Naive thymus-derived CD8-positive, alpha-beta T cell (primary cell): Measurements from ENCODE around the gene RBM7. TPM values are rescaled to one million over a fixed set of nuclear protein-coding genes. Genes with fewer than 3 reads are reported as not detected.

Experiments
- ATAC-seq, 2 donors: fragments of 150-1000 bp; cut with Tn5 transposase in 1 of 2; sonication (Bioruptor Pico), chemical (Tn5 transposase) in 1 of 2; 1 replicate in 1 of 2; 2 replicates in 1 of 2; pipeline ENCODE4 v1.10.0; 2021; ENCODE audit warnings: mild to moderate bottlenecking in 2 of 2, moderate library complexity in 2 of 2
- POLR2A ChIA-PET: fragments of 350-600 bp; sonication (Branson Sonifier 250); formaldehyde crosslinking; loops from one replicate; lab custom pipeline; 2021; ENCODE audit warnings: antibody characterized with exemption; lab: Charles Lee
- DNase-seq, 10 donors: peaks; one replicate each; pipeline versions ENCODE4 v3.0.0 to v3.0.0-alpha.2; 2020 to 2022
- H3K27ac Mint-ChIP-seq, 10 donors: one replicate each; pipeline ENCODE4 v1.8.0; 2020 to 2022; ENCODE audit warnings: mild to moderate bottlenecking in 10 of 10, mixed read lengths in 10 of 10, moderate library complexity in 4 of 10, inconsistent platforms in 1 of 10
- H3K27me3 Mint-ChIP-seq, 5 donors: one replicate each; pipeline ENCODE4 v1.8.0; 2021 to 2022; ENCODE audit warnings: mixed read lengths in 5 of 5
- H3K36me3 Mint-ChIP-seq, 3 donors: one replicate each; pipeline ENCODE4 v1.8.0; 2020 to 2022; ENCODE audit warnings: mixed read lengths in 3 of 3, mild to moderate bottlenecking in 2 of 3, inconsistent platforms in 1 of 3
- H3K4me1 Mint-ChIP-seq, 4 donors: one replicate each; pipeline ENCODE4 v1.8.0; 2021 to 2022; ENCODE audit warnings: mixed read lengths in 4 of 4
- H3K4me3 Mint-ChIP-seq, 10 donors: one replicate each; pipeline ENCODE4 v1.8.0; 2020 to 2022; ENCODE audit warnings: mild to moderate bottlenecking in 10 of 10, mixed read lengths in 10 of 10, moderate library complexity in 6 of 10, inconsistent platforms in 1 of 10
- H3K9me3 Mint-ChIP-seq, 9 donors: one replicate each; pipeline ENCODE4 v1.8.0; 2020 to 2022; ENCODE audit warnings: mixed read lengths in 9 of 9, mild to moderate bottlenecking in 3 of 9, inconsistent platforms in 1 of 9, moderate library complexity in 1 of 9
- polyA plus RNA-seq, 3 donors: library from polyadenylated mRNA; unstranded; fragments of 300-500 nt; fragmentation: Illumina TruSeq; gene quantifications; one replicate each; pipeline ENCODE4 v1.2.3, GENCODE V29; 2021
- total RNA-seq, 8 experiments: library from RNA in 2 of 8; stranded (reverse) in 2 of 8; gene quantifications; one replicate each; pipeline ENCODE4 v1.2.3 and lab custom pipeline; 2021 to 2026

RBM7 gene
- total and polyA plus RNA-seq, 5 experiments from 2014 or later = 13.8 to 46.4 (median 34.0) TPM

GRCh38 chr11:114377612-114378267, 22.7 kb upstream of the RBM7 start:
- no peaks in the 10 kb centered on the region for H3K36me3 Mint-ChIP-seq
- POLR2A ChIA-PET = no interaction called here
- no peak overlapping the region for H3K4me3 Mint-ChIP-seq
- H3K9me3 Mint-ChIP-seq = peaks cover 0 to 3% (median under 1%) of the 10 kb centered on the region in 9 donors
- DNase-seq (no peak), ATAC-seq (no peak)
- peaks cover 0 to 15% (median 10%) of the 10 kb centered on the region in 4 donors for H3K4me1 Mint-ChIP-seq
- no peak overlapping the region for H3K27ac Mint-ChIP-seq
- peaks cover 2 to 14% (median 9%) of the 10 kb centered on the region in 5 donors for H3K27me3 Mint-ChIP-seq

- ATAC-seq (no peak), DNase-seq (no peak)
- Mint-ChIP-seq H3K36me3 (peaks cover 0 to 7% (median 0%) of the 10 kb centered on the region in 3 donors), H3K4me1 (peaks cover 0 to 15% (median 10%) of the 10 kb centered on the region in 4 donors), H3K27me3 (peaks cover 5 to 14% (median 10%) of the 10 kb centered on the region in 5 donors), H3K4me3 (no peak overlapping the region), H3K9me3 (peaks cover 0 to 12% (median 4%) of the 10 kb centered on the region in 9 donors), H3K27ac (no peak overlapping the region)
- POLR2A ChIA-PET = no interaction called here
Observed at GRCh38 chr11:114379394-114380069, 20.9 kb upstream of the RBM7 start.

GRCh38 chr11:114382509-114382908, 18.0 kb upstream of the RBM7 start:
- Mint-ChIP-seq H3K27ac (no peak overlapping the region), H3K4me1 (peaks cover 0 to 15% (median 10%) of the 10 kb centered on the region in 4 donors), H3K4me3 (no peak overlapping the region), H3K9me3 (peaks cover 0 to 12% (median 4%) of the 10 kb centered on the region in 9 donors), H3K27me3 (peaks cover 2 to 15% (median 9%) of the 10 kb centered on the region in 5 donors), H3K36me3 (peaks cover 0 to 7% (median 0%) of the 10 kb centered on the region in 3 donors)
- DNase-seq = no peak
- POLR2A ChIA-PET = no interaction called here
- ATAC-seq = no peak

- Mint-ChIP-seq H3K4me1 (peaks cover 0 to 14% (median 10%) of the 10 kb centered on the region in 4 donors), H3K27me3 (peaks cover 0 to 17% (median 8%) of the 10 kb centered on the region in 5 donors), H3K9me3 (peaks cover 0 to 12% (median 4%) of the 10 kb centered on the region in 9 donors), H3K27ac (no peak overlapping the region), H3K36me3 (peaks cover 0 to 7% (median 0%) of the 10 kb centered on the region in 3 donors), H3K4me3 (no peak overlapping the region)
- DNase-seq (no peak), ATAC-seq (no peak)
- POLR2A ChIA-PET = no interaction called here
Observed at GRCh38 chr11:114384487-114384886, 16.0 kb upstream of the RBM7 start.

GRCh38 chr11:114386131-114386530, 14.3 kb upstream of the RBM7 start:
- Mint-ChIP-seq H3K27me3 (peaks cover 0 to 12% (median 8%) of the 10 kb centered on the region in 5 donors), H3K27ac (no peak overlapping the region), H3K36me3 (peaks cover 0 to 7% (median 0%) of the 10 kb centered on the region in 3 donors), H3K4me3 (no peak overlapping the region), H3K4me1 (no peaks in the 10 kb centered on the region), H3K9me3 (peaks cover 0 to 12% (median 4%) of the 10 kb centered on the region in 9 donors)
- POLR2A ChIA-PET = no interaction called here
- no peak for DNase-seq
- no peak for ATAC-seq

- Mint-ChIP-seq H3K4me1 (no peaks in the 10 kb centered on the region), H3K4me3 (no peak overlapping the region), H3K27me3 (peaks cover 0 to 12% (median 8%) of the 10 kb centered on the region in 5 donors), H3K36me3 (peaks cover 0 to 7% (median 0%) of the 10 kb centered on the region in 3 donors), H3K9me3 (peaks cover 0 to 12% (median 4%) of the 10 kb centered on the region in 9 donors), H3K27ac (no peak overlapping the region)
- ATAC-seq (no peak), DNase-seq (no peak)
- POLR2A ChIA-PET = no interaction called here
Observed at GRCh38 chr11:114386545-114386944, 13.9 kb upstream of the RBM7 start.

DNA sequence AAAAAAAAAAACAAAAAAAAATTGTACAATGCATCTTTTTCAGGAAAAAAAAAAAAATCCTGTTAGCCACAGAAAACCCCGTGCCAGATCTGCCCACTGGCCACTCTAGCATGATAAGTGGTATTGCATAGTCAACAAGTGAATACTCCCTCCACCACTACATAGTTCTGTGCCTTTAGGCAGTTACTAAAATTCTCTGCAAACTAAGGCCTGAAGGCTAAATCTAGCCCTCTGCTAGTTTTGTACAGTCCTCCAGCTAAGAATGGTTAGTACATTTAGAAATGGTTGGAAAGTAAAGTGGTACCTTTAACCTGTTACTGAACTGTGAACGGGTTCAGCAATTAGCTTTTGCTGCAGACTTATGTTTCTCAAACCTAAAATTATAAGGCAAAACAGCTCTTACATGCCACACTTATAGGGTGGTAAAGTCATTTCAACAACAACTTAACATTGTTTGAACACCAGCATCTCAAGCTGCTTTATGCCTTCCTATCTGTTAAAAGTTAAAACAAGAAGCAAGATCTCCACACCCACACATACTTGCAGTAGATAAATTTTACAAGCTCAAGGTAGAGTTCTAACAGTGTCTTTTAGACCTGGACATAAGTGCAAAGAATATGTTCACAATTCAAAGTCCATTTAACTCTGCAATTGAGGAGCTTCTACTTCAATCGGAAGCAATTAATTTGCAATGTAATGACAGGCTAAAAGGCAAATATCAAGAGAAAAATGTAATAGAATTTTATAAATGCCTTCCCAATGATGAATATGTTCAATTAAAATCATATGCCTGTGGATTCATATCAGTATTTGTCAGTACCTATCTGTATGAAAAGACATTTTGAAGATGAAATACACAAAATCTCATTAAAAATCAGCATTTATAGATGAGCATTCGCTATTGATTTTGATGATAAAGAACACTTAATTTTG, 7.5 kb upstream of the RBM7 start:
- H3K9me3 Mint-ChIP-seq = no peaks in the 10 kb centered on the region
- no peak for ATAC-seq
- H3K4me1 Mint-ChIP-seq = peaks cover 6 to 18% (median 8%) of the 10 kb centered on the region in 4 donors
- POLR2A ChIA-PET = interaction anchor here (1.1 kb wide), 1 partner anchor 8 kb away, joined by 3 read pairs; the partner anchor contains the start of genes C11orf71 and RBM7
- DNase-seq = no peak
- H3K36me3 Mint-ChIP-seq = no peaks in the 10 kb centered on the region
- H3K27me3 Mint-ChIP-seq = peaks cover 0 to 1% (median 0%) of the 10 kb centered on the region in 5 donors
- no peak overlapping the region for H3K27ac Mint-ChIP-seq
- H3K4me3 Mint-ChIP-seq = peak overlapping the region in 1 of 10 donors; percentile 19

DNA sequence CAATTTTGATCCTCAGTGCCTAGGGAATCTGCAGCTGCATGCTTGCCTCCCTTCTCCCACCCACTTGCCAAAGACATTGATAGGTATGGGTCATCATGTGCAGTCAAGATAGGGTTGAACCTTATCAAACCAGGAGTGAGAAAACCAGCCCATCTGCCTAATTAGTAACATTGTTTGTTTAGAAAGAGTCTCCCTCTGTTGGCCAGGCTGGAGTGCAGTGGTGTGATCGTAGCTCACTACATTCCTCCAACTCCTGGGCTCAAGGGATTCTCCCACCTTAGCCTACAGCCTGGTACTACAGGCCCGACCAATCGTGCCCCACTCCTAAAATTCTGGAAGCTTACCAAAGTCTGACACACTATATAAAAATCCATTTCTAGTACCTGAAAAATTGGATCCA, 4.7 kb upstream of the RBM7 start:
- H3K4me1 Mint-ChIP-seq = peaks cover 11 to 32% (median 30%) of the 10 kb centered on the region in 4 donors
- H3K27ac Mint-ChIP-seq = no peak overlapping the region
- no peaks in the 10 kb centered on the region for H3K27me3 Mint-ChIP-seq
- no peak overlapping the region for H3K4me3 Mint-ChIP-seq
- ATAC-seq = no peak
- no peaks in the 10 kb centered on the region for H3K36me3 Mint-ChIP-seq
- H3K9me3 Mint-ChIP-seq = no peaks in the 10 kb centered on the region
- no peak for DNase-seq
- POLR2A ChIA-PET = no interaction called here

GRCh38 chr11:114396916-114397315, 3.5 kb upstream of the RBM7 start:
- DNase-seq = no peak
- Mint-ChIP-seq H3K36me3 (peaks cover 0 to 1% (median 0%) of the 10 kb centered on the region in 3 donors), H3K4me1 (peaks cover 11 to 41% (median 33%) of the 10 kb centered on the region in 4 donors), H3K27me3 (no peaks in the 10 kb centered on the region), H3K9me3 (no peaks in the 10 kb centered on the region), H3K4me3 (no peak overlapping the region), H3K27ac (peak overlapping the region in 2 of 10 donors; percentile 24 to 51)
- POLR2A ChIA-PET = no interaction called here
- no peak for ATAC-seq

DNA sequence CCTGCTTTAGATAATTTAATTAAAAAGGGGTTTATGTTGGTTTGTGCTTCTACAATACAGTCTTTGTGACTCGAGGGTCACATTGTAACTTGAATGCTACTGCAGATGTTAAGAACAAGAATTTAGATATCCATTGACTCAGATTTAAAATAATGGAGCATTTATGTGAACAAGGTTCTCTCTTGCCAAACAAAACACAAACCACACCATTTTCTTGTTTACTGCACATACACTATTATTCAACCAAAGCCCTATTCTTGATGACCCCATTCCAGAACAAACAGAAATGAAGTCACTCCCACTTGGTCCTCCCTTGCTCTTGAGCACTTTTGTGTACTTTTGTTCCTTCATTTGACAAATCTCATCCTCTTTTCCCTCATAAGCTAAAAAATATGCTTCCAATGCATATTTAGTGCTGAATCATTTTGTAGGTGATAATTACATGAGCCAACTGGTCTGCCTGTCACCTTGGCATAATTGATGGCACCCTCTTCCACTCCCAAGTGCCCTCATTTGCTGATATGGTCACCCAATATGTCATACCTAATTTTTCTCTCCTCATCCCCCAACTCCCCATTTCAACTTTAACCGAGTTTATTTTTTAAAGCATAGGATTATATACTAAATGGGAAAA, 3.0 kb upstream of the RBM7 start:
- Mint-ChIP-seq H3K9me3 (no peaks in the 10 kb centered on the region), H3K27ac (peak overlapping the region in 1 of 10 donors; percentile 11), H3K36me3 (peaks cover 0 to 3% (median 0%) of the 10 kb centered on the region in 3 donors), H3K27me3 (no peaks in the 10 kb centered on the region), H3K4me1 (peaks cover 12 to 45% (median 37%) of the 10 kb centered on the region in 4 donors), H3K4me3 (peak overlapping the region in 1 of 10 donors; percentile 0)
- DNase-seq (no peak), ATAC-seq (no peak)
- POLR2A ChIA-PET = no interaction called here

DNA sequence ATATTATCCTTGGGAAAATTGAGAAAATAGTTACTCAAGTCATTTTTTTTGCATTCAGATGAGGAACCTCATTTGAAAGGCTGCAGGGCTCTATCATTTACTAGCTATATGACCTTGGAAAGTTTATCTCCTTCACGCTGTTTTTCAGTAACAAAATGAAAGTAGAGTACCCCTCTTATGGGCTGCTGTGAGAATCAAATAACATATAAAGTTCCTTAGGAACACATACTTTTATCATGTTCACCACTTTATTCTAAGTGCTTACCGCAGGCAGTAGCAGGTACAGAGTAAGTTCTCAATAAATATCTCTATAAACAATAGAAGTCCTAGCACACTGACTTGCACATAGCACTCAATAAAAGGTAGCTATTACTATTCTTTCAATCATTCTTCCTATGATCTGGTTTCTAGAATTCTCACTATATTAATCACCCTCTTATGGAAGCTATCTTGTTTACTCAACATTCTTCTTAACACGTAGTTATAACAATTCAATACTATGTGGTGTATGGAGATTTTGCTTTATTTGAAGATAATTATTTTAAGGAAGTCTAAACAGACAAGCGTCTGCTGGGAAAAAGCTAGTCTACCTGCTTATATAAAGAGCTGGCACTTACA, 2.1 kb upstream of the RBM7 start:
- POLR2A ChIA-PET = interaction anchor here (0.8 kb wide), 1 partner anchor 40 kb away, joined by 4 read pairs; the partner anchor contains the start of gene REXO2
- peaks cover 14 to 55% (median 46%) of the 10 kb centered on the region in 4 donors for H3K4me1 Mint-ChIP-seq
- peak overlapping the region in 8 of 10 donors; percentile 16 to 100 (median 98) for H3K27ac Mint-ChIP-seq

More for the DNA sequence above, 2.1 kb upstream of the RBM7 start:
- no peak for DNase-seq
- Mint-ChIP-seq H3K4me3 (peak overlapping the region in 9 of 10 donors; percentile 93 to 99 (median 97)), H3K27me3 (no peaks in the 10 kb centered on the region), H3K36me3 (peaks cover 0 to 9% (median 3%) of the 10 kb centered on the region in 3 donors), H3K9me3 (no peaks in the 10 kb centered on the region)
- ATAC-seq = no peak
